Lung (tissue), 12 donors: ENCODE data around the gene TREML4. TPM values are rescaled to one million over a fixed set of nuclear protein-coding genes. Genes with fewer than 3 reads are reported as not detected.
A peak's percentile ranks its signal among the peaks of the same experiment; 100 is the strongest.

ENCODE experiments used
- ATAC-seq: fragments of 200-7000 bp; cut with Tn5 transposase; one replicate; pipeline ENCODE4 v1.9.1; 2020; ENCODE audit warnings: moderate number of reproducible peaks; ENCODE audit not compliant: insufficient read depth, low FRiP score
- DNase-seq, 3 donors: peaks; one replicate each; pipeline ENCODE4 v3.0.0-alpha.2; 2013 to 2017
- H3K27ac ChIP-seq, 2 donors: one replicate each; pipeline ENCODE4 v1.5.1; 2013; ENCODE audit warnings: mild to moderate bottlenecking in 2 of 2, moderate library complexity in 2 of 2, control low read depth in 1 of 2, inconsistent platforms in 1 of 2, low read depth in 1 of 2, low read length in 1 of 2
- H3K27me3 ChIP-seq, 3 donors: one replicate each; pipeline ENCODE4 v1.5.1; 2013; ENCODE audit warnings: low read length in 2 of 3; ENCODE audit not compliant: control insufficient read depth in 3 of 3, insufficient read depth in 3 of 3
- H3K36me3 ChIP-seq, 4 donors: one replicate each; pipeline ENCODE4 v1.5.1; 2013; ENCODE audit warnings: low read length in 4 of 4, mild to moderate bottlenecking in 1 of 4, moderate library complexity in 1 of 4; ENCODE audit not compliant: control insufficient read depth in 4 of 4, insufficient read depth in 4 of 4
- H3K4me1 ChIP-seq, 5 donors: one replicate each; pipeline ENCODE4 v1.5.1; 2013; ENCODE audit warnings: low read length in 5 of 5, mild to moderate bottlenecking in 2 of 5, moderate library complexity in 1 of 5; ENCODE audit not compliant: control insufficient read depth in 5 of 5, insufficient read depth in 5 of 5
- H3K4me3 ChIP-seq: one replicate; pipeline ENCODE4 v1.5.1; 2013; ENCODE audit warnings: mild to moderate bottlenecking, control low read depth, moderate library complexity
- H3K9ac ChIP-seq, 2 donors: one replicate each; pipeline ENCODE4 v1.5.1; 2013; ENCODE audit warnings: low read length in 2 of 2, control low read depth in 1 of 2; ENCODE audit not compliant: insufficient read depth in 1 of 2
- H3K9me3 ChIP-seq, 4 donors: one replicate each; pipeline ENCODE4 v1.5.1; 2013; ENCODE audit warnings: low read length in 3 of 4, mild to moderate bottlenecking in 1 of 4, moderate library complexity in 1 of 4; ENCODE audit not compliant: control insufficient read depth in 4 of 4, insufficient read depth in 3 of 4
- CTCF ChIP-seq: IDR thresholded peaks from 2 replicates; pipeline ENCODE4 v1.5.1; 2012; ENCODE audit warnings: mild to moderate bottlenecking; ENCODE audit errors: control extremely low read depth, extremely low read depth
- WGBS, 2 donors: extraction: QIAGEN DNeasy Blood & Tissue Kit; methylation state at CpG; one replicate each; pipeline ENCODE4 v1.1.7; 2013; 5-methylcytosine and 5-hydroxymethylcytosine counted together
- polyA plus RNA-seq, 2 donors: library from polyadenylated mRNA; stranded (reverse); fragments of 200-250 nt; gene quantifications; one replicate each; pipeline ENCODE4 v1.2.1, GENCODE V29; 2013
- total RNA-seq, 2 donors: library from RNA; depleted of rRNA in 1 of 2; stranded (reverse); fragments of >200 nt in 1 of 2; gene quantifications; one replicate each; pipeline ENCODE4 v1.2.1, GENCODE V29; 2014 to 2021
- donor health status: control.
- donor health status: control.
- donor health status: Bipolar disorder and iron deficiency.
- donor health status: healthy.
- donor health status: DM: yes; HTN: yes; CAD: no.

The TREML4 gene
- total and polyA plus RNA-seq, 4 donors: 1.3 to 5.8 TPM; not detected in 2

- TF ChIP-seq CTCF: no peak
- Histone ChIP-seq H3K27ac (no peak overlapping the region), H3K4me3 (no peak overlapping the region), H3K27me3 (peaks cover 0 to 2% (median 0%) of the 10 kb centered on the region in 3 donors), H3K4me1 (peaks cover 0 to 8% (median 0%) of the 10 kb centered on the region in 5 donors), H3K36me3 (no peaks in the 10 kb centered on the region), H3K9me3 (peaks cover 0 to 3% (median 0%) of the 10 kb centered on the region in 4 donors), H3K9ac (no peak overlapping the region)
- WGBS, 2 donors: 59 to 63% methylated on average over 3 of the region's 3 CpGs
- DNase-seq: no peak
- ATAC-seq: no peak
Measured at GRCh38 chr6:41252401-41253169, 24.4 kb downstream of the TREML4 start.

DNA sequence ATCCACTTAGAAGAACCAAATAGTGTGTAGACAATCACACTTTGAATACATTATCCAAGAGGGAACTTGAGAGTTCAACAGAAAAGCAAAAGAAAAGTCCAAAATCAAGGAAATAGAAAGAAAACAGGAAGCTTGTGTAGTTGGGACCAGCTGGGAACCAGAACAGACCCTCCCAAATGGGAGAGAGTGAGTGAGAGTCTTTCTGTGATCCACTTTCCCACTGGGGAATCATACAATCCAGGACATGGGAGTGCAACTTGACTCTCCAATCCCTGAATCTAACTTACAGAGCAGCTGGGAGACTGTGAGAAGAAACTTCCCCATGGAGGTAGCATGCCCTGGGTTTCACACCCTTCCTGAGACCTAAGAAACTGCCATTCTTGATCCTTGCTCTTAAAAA, 27.0 kb downstream of the TREML4 start:
- no peak overlapping the region for H3K27ac ChIP-seq
- no peaks in the 10 kb centered on the region for H3K27me3 ChIP-seq
- peaks cover 0 to 3% (median 0%) of the 10 kb centered on the region in 4 donors for H3K9me3 ChIP-seq
- no peak overlapping the region for H3K4me3 ChIP-seq
- peaks cover 0 to 8% (median 0%) of the 10 kb centered on the region in 5 donors for H3K4me1 ChIP-seq
- H3K9ac ChIP-seq: no peak overlapping the region
- no peaks in the 10 kb centered on the region for H3K36me3 ChIP-seq
- no peak for TF ChIP-seq CTCF
- ATAC-seq (no peak), DNase-seq (no peak)

- Histone ChIP-seq H3K36me3 (no peaks in the 10 kb centered on the region), H3K9ac (no peak overlapping the region), H3K27ac (no peak overlapping the region), H3K4me1 (peaks cover 0 to 8% (median 0%) of the 10 kb centered on the region in 5 donors), H3K27me3 (no peaks in the 10 kb centered on the region), H3K4me3 (peak overlapping the region; percentile 10), H3K9me3 (peaks cover 0 to 3% (median 2%) of the 10 kb centered on the region in 4 donors)
- WGBS, 2 donors: 62 to 74% methylated on average over 5 of the region's 5 CpGs
- no peak for DNase-seq
- ATAC-seq: no peak
- TF ChIP-seq CTCF: no peak
Measured at GRCh38 chr6:41255638-41256246, 27.6 kb downstream of the TREML4 start.
